DND-41 (cell line): ENCODE measurements around the gene HOXB4.

Experiments
- ATAC-seq: fragments of 200-7000 bp; cut with Tn5 transposase; 3 replicates; pipeline ENCODE4 v1.9.1; 2021; ENCODE audit warnings: low read depth; ENCODE audit not compliant: insufficient read depth
- DNase-seq: peaks from one replicate; pipeline ENCODE4 v3.0.0-alpha.2; 2020
- H2AFZ ChIP-seq: 2 replicates; pipeline ENCODE4 v1.6.0; 2012; ENCODE audit warnings: low read depth, low read length
- H3K27ac ChIP-seq: 2 replicates; pipeline ENCODE4 v1.5.1; 2012; ENCODE audit warnings: low read length, inconsistent platforms
- H3K27me3 ChIP-seq: fragments of 200-600 bp; sonication (generic); 2 replicates; pipeline ENCODE4 v1.6.0; 2012; ENCODE audit warnings: low read length, mild to moderate bottlenecking, inconsistent platforms; ENCODE audit not compliant: insufficient read depth, poor library complexity
- H3K36me3 ChIP-seq: 2 replicates; pipeline ENCODE4 v1.5.1; 2012; ENCODE audit warnings: low read length, inconsistent platforms; ENCODE audit not compliant: insufficient read depth
- H3K4me1 ChIP-seq: 2 replicates; pipeline ENCODE4 v1.5.1; 2012; ENCODE audit warnings: mild to moderate bottlenecking, low read length; ENCODE audit not compliant: insufficient read depth
- H3K4me2 ChIP-seq: 2 replicates; pipeline ENCODE4 v1.6.0; 2012; ENCODE audit warnings: mild to moderate bottlenecking, moderate library complexity, low read length, inconsistent platforms; ENCODE audit not compliant: insufficient read depth
- H3K4me3 ChIP-seq, 2 experiments: fragments of 200-600 bp in 1 of 2; shearing (Covaris generic) in 1 of 2; 2 replicates each; pipeline ENCODE4 v1.5.1; 2012 to 2016; ENCODE audit warnings: inconsistent platforms in 2 of 2, low read length in 2 of 2, mild to moderate bottlenecking in 2 of 2, low read depth in 1 of 2, moderate library complexity in 1 of 2
- H3K79me2 ChIP-seq: 2 replicates; pipeline ENCODE4 v1.6.0; 2012; ENCODE audit warnings: low read length, inconsistent platforms; ENCODE audit not compliant: insufficient read depth
- H3K9ac ChIP-seq: 2 replicates; pipeline ENCODE4 v1.6.0; 2012; ENCODE audit warnings: low read depth, mild to moderate bottlenecking, inconsistent platforms, low read length, moderate library complexity
- H3K9me3 ChIP-seq: 2 replicates; pipeline ENCODE4 v1.5.1; 2012; ENCODE audit warnings: low read length, moderate library complexity, mild to moderate bottlenecking, inconsistent platforms; ENCODE audit not compliant: insufficient read depth, severe bottlenecking
- H4K20me1 ChIP-seq: 2 replicates; pipeline ENCODE4 v1.6.0; 2012; ENCODE audit warnings: low read length; ENCODE audit not compliant: insufficient read depth
- CTCF ChIP-seq: IDR thresholded peaks from 2 replicates; pipeline ENCODE4 v1.5.1; 2012; ENCODE audit warnings: borderline replicate concordance, low read length, moderate library complexity, mild to moderate bottlenecking; ENCODE audit not compliant: poor library complexity, severe bottlenecking; ENCODE audit errors: extremely low read depth
- EZH2 ChIP-seq: IDR thresholded peaks from 3 replicates; pipeline ENCODE4 v1.6.1; 2012; ENCODE audit warnings: borderline replicate concordance, low read depth, mild to moderate bottlenecking, moderate library complexity, low read length, inconsistent platforms; ENCODE audit not compliant: severe bottlenecking

The HOXB4 gene

GRCh38 chr17:48530208-48530886 lies 47.8 kb downstream of the HOXB4 start:
- no peak overlapping the region for H3K27ac ChIP-seq
- no peaks in the 10 kb centered on the region for H3K4me1 ChIP-seq
- H3K79me2 ChIP-seq = no peaks in the 10 kb centered on the region
- no peaks in the 10 kb centered on the region for H4K20me1 ChIP-seq
- H3K27me3 ChIP-seq = peaks cover 12% of the 10 kb centered on the region
- TF ChIP-seq EZH2 (no peak), CTCF (no peak)
- H3K9ac ChIP-seq = no peak overlapping the region
- no peak overlapping the region for H3K4me2 ChIP-seq
- no peak overlapping the region for H2AFZ ChIP-seq
- H3K4me3 ChIP-seq = no peak overlapping the region
- ATAC-seq (no peak), DNase-seq (no peak)
- no peaks in the 10 kb centered on the region for H3K36me3 ChIP-seq
- no peaks in the 10 kb centered on the region for H3K9me3 ChIP-seq

GRCh38 chr17:48529683-48530009 lies 48.5 kb downstream of the HOXB4 start:
- H3K4me1 ChIP-seq = no peaks in the 10 kb centered on the region
- no peak overlapping the region for H2AFZ ChIP-seq
- no peak overlapping the region for H3K4me3 ChIP-seq
- DNase-seq (no peak), ATAC-seq (no peak)
- H3K4me2 ChIP-seq = no peak overlapping the region
- no peaks in the 10 kb centered on the region for H3K36me3 ChIP-seq
- H3K9me3 ChIP-seq = no peaks in the 10 kb centered on the region
- no peaks in the 10 kb centered on the region for H3K79me2 ChIP-seq
- TF ChIP-seq EZH2 = no peak
- no peak overlapping the region for H3K27ac ChIP-seq
- no peaks in the 10 kb centered on the region for H4K20me1 ChIP-seq
- peaks cover 15% of the 10 kb centered on the region for H3K27me3 ChIP-seq
- H3K9ac ChIP-seq = no peak overlapping the region

GRCh38 chr17:48528936-48529682 lies 49.0 kb downstream of the HOXB4 start:
- H3K79me2 ChIP-seq = no peaks in the 10 kb centered on the region
- TF ChIP-seq EZH2 (no peak), CTCF (no peak)
- no peak overlapping the region for H3K4me3 ChIP-seq
- H4K20me1 ChIP-seq = no peaks in the 10 kb centered on the region
- no peaks in the 10 kb centered on the region for H3K9me3 ChIP-seq
- H3K4me2 ChIP-seq = no peak overlapping the region
- H3K36me3 ChIP-seq = no peaks in the 10 kb centered on the region
- H3K27me3 ChIP-seq = peaks cover 15% of the 10 kb centered on the region
- no peak overlapping the region for H3K27ac ChIP-seq
- no peaks in the 10 kb centered on the region for H3K4me1 ChIP-seq
- no peak overlapping the region for H3K9ac ChIP-seq
- no peak for DNase-seq
- no peak for ATAC-seq
- no peak overlapping the region for H2AFZ ChIP-seq

- Histone ChIP-seq H3K9me3 (no peaks in the 10 kb centered on the region), H3K27ac (no peak overlapping the region), H3K4me3 (no peak overlapping the region), H3K36me3 (no peaks in the 10 kb centered on the region), H4K20me1 (no peaks in the 10 kb centered on the region), H3K4me1 (no peaks in the 10 kb centered on the region), H3K4me2 (no peak overlapping the region), H3K79me2 (no peaks in the 10 kb centered on the region), H3K27me3 (peaks cover 15% of the 10 kb centered on the region), H2AFZ (no peak overlapping the region), H3K9ac (no peak overlapping the region)
- ATAC-seq (no peak), DNase-seq (no peak)
- TF ChIP-seq CTCF (no peak), EZH2 (no peak)
These were observed 49.8 kb downstream of the HOXB4 start for GRCh38 chr17:48528153-48528935.
